ENCODE data around the gene WDR49. TPM values are rescaled to one million over a fixed set of nuclear protein-coding genes. Genes with fewer than 3 reads are reported as not detected.

The WDR49 gene
- total RNA-seq, 3 donors from 2014 or later: 0.80 to 1.9 (median 0.98) TPM

DNA sequence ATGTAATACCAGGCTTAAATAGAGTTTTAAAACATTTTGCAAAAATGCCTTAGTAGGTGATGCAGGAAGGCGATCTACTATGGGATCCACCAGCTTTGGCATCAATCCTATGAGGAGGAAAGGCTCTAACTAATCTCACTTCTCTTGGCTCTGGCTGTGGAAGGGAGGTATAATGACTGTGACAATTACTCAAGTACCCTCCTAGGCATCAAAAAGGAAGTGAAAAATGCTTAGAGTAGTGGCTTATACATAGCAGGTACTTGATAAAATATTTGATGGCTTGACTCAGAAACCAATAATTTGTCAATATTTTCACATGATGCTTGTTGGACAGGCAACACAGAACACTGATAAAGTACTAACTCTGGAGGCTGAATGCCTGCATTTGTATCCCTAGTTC lies 145.8 kb downstream of the WDR49 start:
- no peak overlapping the region for H3K4me3 ChIP-seq
- H3K9me3 ChIP-seq: peaks cover 0 to 3% of the 10 kb centered on the region in 2 donors
- no peaks in the 10 kb centered on the region for H3K36me3 ChIP-seq
- intact Hi-C loops (cut with DNase I; ENCODE audit: low total_unique reads): no loop called here
- H3K4me1 ChIP-seq: no peaks in the 10 kb centered on the region
- no peak for DNase-seq (ENCODE audit: low spot score in 2 of 2)
- H3K27ac ChIP-seq: no peak overlapping the region
- no peaks in the 10 kb centered on the region for H3K27me3 ChIP-seq
- TF ChIP-seq POLR2A (IDR thresholded peaks at IDR 0.05) (no peak), POLR2AphosphoS5 (IDR thresholded peaks at IDR 0.05) (no peak)
- TF ChIP-seq, protein P1, sequence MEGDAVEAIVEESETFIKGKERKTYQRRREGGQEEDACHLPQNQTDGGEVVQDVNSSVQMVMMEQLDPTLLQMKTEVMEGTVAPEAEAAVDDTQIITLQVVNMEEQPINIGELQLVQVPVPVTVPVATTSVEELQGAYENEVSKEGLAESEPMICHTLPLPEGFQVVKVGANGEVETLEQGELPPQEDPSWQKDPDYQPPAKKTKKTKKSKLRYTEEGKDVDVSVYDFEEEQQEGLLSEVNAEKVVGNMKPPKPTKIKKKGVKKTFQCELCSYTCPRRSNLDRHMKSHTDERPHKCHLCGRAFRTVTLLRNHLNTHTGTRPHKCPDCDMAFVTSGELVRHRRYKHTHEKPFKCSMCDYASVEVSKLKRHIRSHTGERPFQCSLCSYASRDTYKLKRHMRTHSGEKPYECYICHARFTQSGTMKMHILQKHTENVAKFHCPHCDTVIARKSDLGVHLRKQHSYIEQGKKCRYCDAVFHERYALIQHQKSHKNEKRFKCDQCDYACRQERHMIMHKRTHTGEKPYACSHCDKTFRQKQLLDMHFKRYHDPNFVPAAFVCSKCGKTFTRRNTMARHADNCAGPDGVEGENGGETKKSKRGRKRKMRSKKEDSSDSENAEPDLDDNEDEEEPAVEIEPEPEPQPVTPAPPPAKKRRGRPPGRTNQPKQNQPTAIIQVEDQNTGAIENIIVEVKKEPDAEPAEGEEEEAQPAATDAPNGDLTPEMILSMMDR (IDR thresholded peaks at IDR 0.05): no peak

DNA sequence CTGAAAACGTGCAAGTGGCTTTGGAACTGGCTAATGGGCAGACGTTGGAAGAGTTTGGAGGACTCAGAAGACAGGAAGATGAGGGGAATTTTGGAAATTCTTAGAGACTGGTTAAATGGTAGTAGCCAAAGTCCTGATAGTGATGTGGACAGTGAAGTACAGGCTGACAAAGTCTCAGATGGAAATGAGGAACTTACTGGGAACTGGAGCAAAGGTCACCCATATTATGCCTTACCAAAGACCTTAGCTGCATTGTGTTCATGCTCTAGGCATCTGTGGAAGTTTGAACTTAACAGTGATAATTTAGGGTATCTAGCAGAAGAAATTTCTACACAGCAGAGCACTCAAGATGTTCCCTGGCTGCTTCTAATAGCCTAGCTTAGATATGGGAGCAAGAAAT lies 151.3 kb downstream of the WDR49 start:
- no peaks in the 10 kb centered on the region for H3K36me3 ChIP-seq
- no peaks in the 10 kb centered on the region for H3K9me3 ChIP-seq
- H3K27me3 ChIP-seq: no peaks in the 10 kb centered on the region
- H3K27ac ChIP-seq: no peak overlapping the region
- TF ChIP-seq POLR2AphosphoS5 (IDR thresholded peaks at IDR 0.05) (no peak), POLR2A (IDR thresholded peaks at IDR 0.05) (no peak)
- TF ChIP-seq, protein P1 (IDR thresholded peaks at IDR 0.05): no peak
- intact Hi-C loops (cut with DNase I; ENCODE audit: low total_unique reads): no loop called here
- no peaks in the 10 kb centered on the region for H3K4me1 ChIP-seq
- H3K4me3 ChIP-seq: no peak overlapping the region
- DNase-seq (ENCODE audit: low spot score in 2 of 2): no peak

DNA sequence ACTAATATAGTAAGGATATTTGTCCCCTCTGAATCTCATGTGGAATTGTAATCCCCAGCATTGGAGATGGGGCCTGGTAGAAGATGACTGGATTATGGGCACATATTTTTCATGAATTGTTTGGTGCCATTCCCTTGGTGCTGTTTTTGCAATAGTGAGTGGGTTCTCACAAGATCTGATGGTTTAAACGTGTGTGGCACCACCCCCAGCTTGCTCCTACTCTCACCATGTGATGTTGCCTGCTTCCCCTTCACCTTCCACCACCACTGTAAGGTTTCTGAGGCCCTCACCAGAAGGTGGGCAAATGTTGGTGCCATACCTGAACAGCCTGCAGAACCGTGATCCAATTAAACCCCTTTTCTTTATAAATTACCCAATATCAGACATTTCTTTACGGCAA lies 151.8 kb downstream of the WDR49 start:
- no peaks in the 10 kb centered on the region for H3K27me3 ChIP-seq
- TF ChIP-seq, protein P1 (IDR thresholded peaks at IDR 0.05): no peak
- TF ChIP-seq POLR2A (IDR thresholded peaks at IDR 0.05): no peak
- TF ChIP-seq POLR2AphosphoS5 (IDR thresholded peaks at IDR 0.05): no peak
- no peaks in the 10 kb centered on the region for H3K9me3 ChIP-seq
- H3K4me3 ChIP-seq: no peak overlapping the region
- H3K4me1 ChIP-seq: no peaks in the 10 kb centered on the region
- intact Hi-C loops (cut with DNase I; ENCODE audit: low total_unique reads): no loop called here
- H3K27ac ChIP-seq: no peak overlapping the region
- no peak for DNase-seq (ENCODE audit: low spot score in 2 of 2)
- H3K36me3 ChIP-seq: no peaks in the 10 kb centered on the region

DNA sequence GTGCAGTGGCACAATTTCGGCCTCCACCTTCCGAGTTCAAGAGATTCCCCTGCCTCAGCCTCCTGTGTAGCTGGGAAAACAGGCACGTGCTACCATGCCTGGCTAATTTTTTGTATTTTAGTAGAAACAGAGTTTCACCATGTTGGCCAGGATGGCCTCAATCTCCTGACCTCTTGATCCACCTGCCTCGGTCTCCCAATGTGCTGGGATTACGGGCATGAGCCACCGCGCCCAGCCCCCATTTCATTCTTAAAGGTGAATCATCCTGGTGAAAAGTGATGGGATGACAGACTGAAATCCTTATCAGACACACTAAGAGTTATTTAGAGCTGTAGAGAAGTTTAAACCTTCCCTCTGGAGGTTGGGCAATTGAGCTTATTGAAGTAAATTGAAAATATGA lies 155.8 kb downstream of the WDR49 start:
- no peaks in the 10 kb centered on the region for H3K9me3 ChIP-seq
- H3K4me3 ChIP-seq: no peak overlapping the region
- no peak overlapping the region for H3K27ac ChIP-seq
- H3K36me3 ChIP-seq: no peaks in the 10 kb centered on the region
- no peak for DNase-seq (ENCODE audit: low spot score in 2 of 2)
- H3K4me1 ChIP-seq: no peaks in the 10 kb centered on the region
- TF ChIP-seq POLR2A (IDR thresholded peaks at IDR 0.05): no peak
- TF ChIP-seq, protein P1 (IDR thresholded peaks at IDR 0.05): no peak
- no peak for TF ChIP-seq POLR2AphosphoS5 (IDR thresholded peaks at IDR 0.05)
- intact Hi-C loops (cut with DNase I; ENCODE audit: low total_unique reads): no loop called here
- H3K27me3 ChIP-seq: no peaks in the 10 kb centered on the region

DNA sequence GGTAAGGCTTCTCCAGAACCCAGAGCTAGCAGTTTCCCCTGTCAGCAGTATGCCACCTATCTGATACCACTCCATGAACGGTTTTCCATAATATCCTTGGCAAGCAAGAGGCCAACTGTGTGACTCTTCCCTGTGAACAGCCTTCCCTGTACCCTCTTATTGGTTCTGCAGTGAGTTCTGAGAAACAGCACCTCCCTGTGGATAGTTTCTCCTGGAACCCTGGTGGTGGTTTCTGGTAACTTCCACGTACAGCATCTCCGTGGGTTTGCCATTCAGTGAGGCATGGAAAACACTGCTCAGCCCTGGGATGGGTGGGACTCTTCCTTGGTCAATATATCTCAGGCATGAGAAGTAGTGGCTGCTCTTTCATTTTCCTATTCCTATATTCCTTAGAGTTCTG lies 160.5 kb downstream of the WDR49 start:
- Histone ChIP-seq H3K4me1 (no peaks in the 10 kb centered on the region), H3K36me3 (no peaks in the 10 kb centered on the region), H3K27ac (no peak overlapping the region), H3K27me3 (no peaks in the 10 kb centered on the region), H3K9me3 (no peaks in the 10 kb centered on the region), H3K4me3 (no peak overlapping the region)
- no peak for DNase-seq (ENCODE audit: low spot score in 2 of 2)
- no peak for TF ChIP-seq POLR2AphosphoS5 (IDR thresholded peaks at IDR 0.05)
- TF ChIP-seq, protein P1 (IDR thresholded peaks at IDR 0.05): no peak
- no peak for TF ChIP-seq POLR2A (IDR thresholded peaks at IDR 0.05)
- intact Hi-C loops (cut with DNase I; ENCODE audit: low total_unique reads): no loop called here
